Esophagus muscularis mucosa (tissue), 4 donors: ENCODE data around the gene FRMD1.

Source experiments
- CTCF ChIP-seq, 3 experiments: fragments of 200-600 bp in 2 of 3; fragments of 450-650 bp in 1 of 3; sonication (generic) in 2 of 3; IDR thresholded peaks; one replicate each; pipeline ENCODE4 v1.5.1; 2017 to 2019; ENCODE audit warnings: antibody characterized with exemption in 3 of 3, mild to moderate bottlenecking in 2 of 3, moderate library complexity in 1 of 3
- EP300 ChIP-seq: sonication (generic); formaldehyde crosslinking; IDR thresholded peaks from one replicate; pipeline ENCODE4 v1.6.1; 2017; ENCODE audit warnings: antibody characterized with exemption
- POLR2A ChIP-seq: fragments of 450-650 bp; IDR thresholded peaks from one replicate; pipeline ENCODE4 v1.6.1; 2017; ENCODE audit warnings: antibody characterized with exemption, moderate library complexity, mild to moderate bottlenecking, low read depth
- POLR2AphosphoS5 ChIP-seq, 2 donors: sonication (generic); formaldehyde crosslinking; IDR thresholded peaks; one replicate each; pipeline ENCODE4 v1.6.1; 2017; ENCODE audit warnings: antibody characterized with exemption in 2 of 2

GRCh38 chr6:168004945-168005344 is 74.1 kb downstream of the FRMD1 start:
- TF ChIP-seq EP300 = no peak
- no peak for TF ChIP-seq CTCF (IDR thresholded peaks at IDR 0.05)
- TF ChIP-seq POLR2A = no peak
- TF ChIP-seq POLR2AphosphoS5 (IDR thresholded peaks at IDR 0.05) = no peak
